ENCODE data around the gene CLDN12.
A peak's percentile ranks its signal among the peaks of the same experiment; 100 is the strongest.

Gene CLDN12
- 1.3 to 4.7 (median 1.9) reads per million in 4 experiments for total RNA-seq

DNA sequence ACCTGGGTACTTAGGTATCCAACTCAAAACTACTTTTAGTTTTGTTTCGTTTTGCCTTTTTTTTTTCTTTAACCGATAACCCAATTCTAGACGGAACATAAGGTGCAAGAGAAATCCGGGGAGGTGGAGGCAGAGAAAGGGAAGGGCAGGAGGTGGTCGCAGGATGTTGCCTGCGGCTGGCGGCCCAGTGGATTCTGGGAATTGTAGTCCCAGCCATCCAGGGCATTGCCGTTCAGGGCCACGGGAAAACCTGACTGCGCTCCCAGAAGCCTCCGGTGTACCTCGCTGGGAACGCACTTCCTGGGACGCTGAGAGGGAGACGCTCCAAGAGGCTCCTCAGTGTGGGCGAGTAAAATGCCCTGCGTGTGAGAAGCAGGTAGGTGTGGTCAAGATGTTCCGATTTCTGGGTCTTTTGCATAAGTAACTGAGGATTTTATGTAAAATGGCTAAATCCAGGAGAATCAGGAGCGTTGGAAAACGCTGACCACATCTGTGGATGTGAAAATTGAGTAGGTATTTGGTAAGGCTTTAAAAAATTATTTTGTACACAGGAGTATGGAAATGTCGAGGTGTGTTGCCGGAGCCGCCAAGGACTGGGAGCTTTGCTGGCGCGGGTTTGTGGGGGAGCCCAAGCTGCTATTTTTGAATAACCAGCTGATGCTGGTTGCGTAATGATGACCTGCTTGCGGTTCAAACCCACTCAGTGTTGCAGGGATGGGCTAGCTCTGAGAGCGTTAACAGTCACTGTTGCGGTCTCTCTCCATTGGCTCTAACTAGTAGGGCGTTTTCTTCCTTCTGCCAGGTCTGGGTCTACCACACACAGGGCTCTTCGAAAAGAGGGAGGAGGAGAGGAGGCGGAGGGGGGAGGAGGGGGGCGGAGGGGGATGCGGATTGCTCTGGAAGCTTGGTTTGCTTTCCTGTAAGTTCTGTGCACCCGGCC, at the start of gene CLDN12:
CLDN12 (plus strand) TSS at position 288 of the 940 bp plus-strand sequence. CDS start 9,216 bp downstream, outside the sequence.
- DNase-seq, result peak; percentile 56

DNA sequence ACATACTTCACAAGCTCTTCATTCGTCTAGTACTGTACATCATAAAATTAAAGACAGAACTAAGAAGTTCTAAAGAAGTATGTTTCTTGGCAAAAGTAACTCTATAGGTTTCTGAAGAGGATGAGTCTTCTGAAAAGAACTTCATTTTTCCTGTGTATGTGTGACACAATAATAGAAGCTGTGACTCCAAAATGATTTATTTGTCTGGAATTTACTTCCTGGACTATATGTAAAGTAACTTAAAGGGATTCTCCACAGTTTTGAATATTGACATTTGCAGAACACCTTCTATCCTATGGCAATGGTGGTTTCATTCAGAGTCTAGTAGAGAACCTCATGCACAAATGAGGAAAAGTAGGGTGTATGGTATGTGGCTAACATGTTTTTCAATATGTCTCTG, 19.8 kb upstream of the CLDN12 start:
- no peak for DNase-seq

DNA sequence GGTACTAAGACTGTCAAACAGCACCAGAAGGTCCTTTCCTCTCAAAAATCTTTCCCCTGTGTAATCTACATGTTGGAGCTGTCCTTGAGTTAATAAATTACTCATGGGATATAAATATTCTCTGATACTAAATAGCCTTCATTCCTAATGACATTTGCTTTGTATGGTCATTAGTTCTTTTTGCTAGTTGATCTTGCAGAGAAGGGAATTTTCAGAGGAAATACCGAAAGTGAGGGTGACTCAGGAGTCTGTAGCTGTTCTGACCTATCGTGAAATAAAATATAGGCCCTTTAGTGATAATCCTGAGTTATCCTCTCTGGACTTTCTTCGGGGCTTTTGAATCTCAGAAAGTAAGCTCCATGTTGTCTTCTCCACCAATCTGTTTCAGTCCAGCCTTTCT, 19.4 kb upstream of the CLDN12 start:
- no peak for DNase-seq

DNA sequence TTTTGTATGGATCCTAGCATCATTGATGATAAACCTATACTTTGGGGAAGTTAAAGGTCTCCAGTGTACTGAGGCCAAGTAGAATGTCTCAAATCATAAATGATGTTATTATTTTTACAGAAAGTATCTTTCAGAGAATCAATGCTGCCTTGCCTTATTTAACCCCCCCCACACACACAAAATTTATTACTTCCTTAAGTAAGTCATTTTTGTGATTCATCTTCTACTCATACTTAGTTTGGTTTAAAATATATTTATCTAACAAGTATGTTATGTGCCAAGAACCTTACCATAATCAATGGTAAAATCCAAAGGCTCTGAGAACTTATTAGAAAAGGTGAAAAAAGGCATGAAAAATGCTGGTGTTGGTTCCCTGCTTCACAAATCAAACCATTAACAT, 18.8 kb upstream of the CLDN12 start:
- no peak for DNase-seq

DNA sequence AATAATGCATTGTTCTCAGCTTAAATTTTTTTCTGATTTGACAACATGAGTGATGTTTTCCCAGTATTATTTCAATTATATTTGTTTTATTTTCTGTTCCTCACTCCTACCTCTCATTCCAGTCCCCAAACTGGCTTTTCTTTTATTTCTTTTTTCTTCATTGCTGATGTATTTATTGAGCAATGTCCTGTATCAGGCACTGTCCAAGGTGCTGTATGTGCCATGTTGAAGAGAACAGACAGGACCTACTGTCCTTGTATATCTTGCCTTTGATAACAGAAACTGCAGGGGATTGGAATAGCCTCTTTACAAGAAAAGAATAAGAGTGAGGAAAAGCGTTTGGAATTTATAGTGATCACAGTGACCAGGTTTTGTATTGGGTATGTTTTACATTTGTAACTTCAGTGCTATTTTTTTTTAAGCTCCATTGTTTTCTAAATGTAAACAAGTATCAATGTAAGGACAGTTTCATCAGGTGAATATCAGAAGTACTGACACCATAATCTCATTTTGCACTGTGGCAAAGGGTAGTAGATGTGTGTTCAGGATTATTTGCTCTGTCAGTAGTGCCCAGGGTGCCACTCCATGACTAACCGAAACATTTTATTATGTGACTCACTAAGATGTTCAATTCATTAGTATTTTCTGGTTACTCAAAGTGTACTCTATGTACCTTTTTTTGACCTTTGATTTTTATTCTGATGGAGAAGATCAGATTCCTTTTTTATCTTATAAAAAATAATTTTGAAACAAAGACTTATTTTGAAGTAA, 15.6 kb upstream of the CLDN12 start:
- no peak for DNase-seq

DNA sequence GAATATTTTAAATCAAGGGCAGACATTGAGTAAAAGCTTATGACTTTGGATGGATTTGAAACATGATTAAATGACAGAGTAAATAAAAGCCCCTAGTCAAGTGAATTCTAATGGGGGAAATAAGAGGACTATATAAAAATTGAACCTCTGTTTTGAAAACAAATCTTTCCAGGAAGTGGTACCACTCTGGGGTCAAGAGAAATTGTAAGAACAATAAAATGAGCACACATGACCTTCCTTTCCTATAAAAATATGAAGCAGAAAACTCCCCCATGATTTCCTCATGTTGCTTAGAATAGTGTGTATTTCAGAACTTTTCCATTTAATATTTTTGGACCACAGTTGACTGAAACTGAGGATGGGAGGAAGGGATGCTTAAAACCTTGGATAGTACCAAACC, 12.3 kb upstream of the CLDN12 start:
- no peak for DNase-seq

DNA sequence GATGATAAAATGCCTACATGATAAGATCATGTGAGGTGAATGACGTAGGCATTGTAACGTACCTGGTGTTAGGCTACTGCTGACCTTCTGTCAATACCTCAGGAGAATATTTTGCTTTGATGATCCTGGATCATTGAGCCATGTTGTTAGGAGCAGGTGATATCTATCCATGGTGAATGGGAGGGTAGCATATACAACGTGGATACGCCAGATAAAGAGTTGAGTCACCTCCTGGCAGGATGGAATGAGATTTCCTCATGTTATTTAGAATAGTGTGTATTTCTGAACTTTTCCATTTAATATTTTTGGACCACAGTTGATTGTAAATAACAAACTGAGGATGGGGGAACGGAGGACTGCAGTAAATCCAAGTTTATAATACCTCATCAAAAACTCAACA, 11.8 kb upstream of the CLDN12 start:
- DNase-seq, result no peak

DNA sequence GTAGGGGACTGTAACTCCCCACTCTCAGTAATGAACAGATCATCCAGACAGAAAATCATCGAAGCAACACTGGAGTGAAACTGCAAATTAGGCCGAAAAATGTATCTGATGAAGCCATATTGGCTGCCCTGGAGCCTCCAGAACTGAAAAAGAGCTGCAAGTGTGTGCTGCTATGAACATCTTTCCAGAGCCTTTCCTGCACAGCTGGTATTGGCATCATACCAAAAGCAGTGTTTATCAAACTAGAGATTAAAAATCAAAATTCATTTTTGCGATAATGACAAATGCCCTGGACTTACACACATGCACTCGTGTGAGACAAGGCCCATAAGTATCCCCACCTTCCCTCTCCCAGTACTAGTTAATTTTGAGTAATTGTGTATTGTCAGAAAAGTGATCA, 6.8 kb upstream of the CLDN12 start:
- no peak for DNase-seq

DNA sequence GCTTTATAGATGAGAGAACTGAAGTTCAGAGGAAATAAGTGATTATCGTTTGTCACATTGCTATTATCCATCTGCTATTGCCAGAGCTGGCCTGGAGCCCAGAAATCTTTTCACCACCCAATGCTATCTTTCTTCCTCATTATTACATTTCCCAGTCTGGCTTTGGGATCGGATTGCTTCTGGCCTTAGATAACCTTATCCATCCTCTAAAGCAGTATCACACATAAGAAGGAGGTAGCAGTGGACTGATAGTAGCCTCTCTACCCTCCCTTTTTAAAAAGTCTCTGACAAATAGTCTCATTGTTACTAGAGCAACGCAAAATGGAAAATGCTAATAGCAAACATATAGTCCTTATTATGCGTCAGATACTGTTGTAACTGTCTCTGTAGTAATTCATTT, 1.3 kb upstream of the CLDN12 start:
- no peak for DNase-seq

DNA sequence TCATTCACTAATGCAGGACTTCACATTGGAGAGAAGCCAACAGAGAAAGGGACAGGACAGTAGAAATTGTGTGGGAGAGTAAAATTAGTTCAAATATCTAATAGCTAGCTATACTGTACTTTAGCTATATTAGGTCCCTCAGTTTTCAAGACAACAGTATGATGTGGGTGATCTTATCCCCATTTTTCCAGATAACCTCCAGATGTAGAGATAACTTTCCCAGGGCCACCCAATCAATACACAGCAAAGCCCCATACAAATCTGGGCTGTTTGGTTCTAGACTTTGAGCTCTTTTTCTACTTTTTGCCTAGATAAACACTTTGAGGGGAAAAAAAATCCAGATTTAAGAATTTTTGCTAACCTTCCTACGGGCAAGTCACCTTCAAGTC, 482 bp upstream of the CLDN12 start:
- DNase-seq, result no peak

DNA sequence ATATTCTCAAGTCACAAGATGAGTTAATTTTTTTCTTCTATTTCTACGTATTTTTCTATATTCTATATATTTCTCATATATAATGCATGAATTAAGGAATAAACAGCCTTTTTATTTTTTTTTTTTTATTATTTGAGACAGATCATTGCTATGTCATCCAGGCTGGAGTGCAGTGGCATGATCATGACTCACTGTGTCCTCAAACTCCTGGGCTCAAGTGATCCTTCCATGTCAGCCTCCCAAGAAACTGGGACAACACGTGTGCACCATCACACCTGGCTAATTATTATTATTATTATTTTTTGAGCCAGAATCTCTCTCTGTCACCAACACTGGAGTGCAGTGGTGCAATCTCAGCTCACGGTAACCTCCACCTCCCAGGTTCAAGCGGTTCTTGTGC, 1.5 kb downstream of the CLDN12 start:
- no peak for DNase-seq

DNA sequence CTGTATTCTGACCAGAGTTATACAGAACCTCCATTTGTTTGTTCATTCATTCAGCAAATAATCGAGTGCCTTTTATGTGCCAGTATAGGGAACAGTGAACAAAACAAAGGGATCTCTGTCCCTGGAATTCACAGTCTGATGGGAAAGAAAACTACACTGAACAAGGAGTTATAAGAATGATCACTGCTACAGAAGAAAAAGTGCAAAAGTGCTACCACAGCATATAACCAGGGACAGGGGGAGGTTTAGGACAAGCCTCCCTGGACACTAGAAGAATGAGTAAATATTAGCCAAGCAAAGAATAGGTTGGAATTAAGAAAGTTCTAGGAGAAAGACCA, 4.2 kb downstream of the CLDN12 start:
- no peak for DNase-seq

DNA sequence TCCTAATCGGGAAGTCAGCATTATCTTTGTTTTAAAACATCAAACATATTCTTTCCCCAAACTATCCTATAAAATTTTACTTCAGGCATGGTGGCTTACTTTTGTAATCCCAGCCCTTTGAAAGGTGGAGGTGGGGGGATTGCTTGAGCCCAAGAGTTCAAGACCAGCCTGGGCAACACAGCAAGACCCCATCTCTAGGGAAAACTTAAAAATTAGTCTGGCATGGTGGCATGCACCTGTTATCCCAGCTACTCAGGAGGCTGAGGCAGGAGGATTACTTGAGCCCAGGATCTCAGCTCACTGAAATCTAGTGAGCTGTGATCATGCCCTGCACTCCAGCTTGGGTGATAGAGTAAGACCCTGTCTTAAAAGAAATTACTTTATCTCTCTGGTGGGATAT, 4.9 kb downstream of the CLDN12 start:
- no peak for DNase-seq

DNA sequence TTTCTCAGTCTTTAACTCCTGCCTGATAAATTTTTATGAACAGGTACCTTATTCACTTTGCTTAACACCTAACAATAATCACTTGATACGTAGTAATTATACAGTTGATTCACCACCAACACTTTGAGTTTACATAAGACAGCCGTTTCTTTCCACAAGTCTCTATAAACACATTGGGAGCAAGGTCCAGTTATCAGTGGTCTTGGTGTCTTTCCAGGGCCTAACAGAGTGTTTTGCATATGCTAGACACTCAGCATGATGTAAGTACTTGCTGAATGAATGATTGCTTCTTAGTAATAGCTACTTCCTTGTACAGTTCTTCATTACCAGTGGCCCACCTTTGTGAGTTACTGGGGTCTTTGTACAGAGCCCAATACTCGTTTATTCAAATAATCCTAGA, 6.4 kb downstream of the CLDN12 start:
- no peak for DNase-seq

DNA sequence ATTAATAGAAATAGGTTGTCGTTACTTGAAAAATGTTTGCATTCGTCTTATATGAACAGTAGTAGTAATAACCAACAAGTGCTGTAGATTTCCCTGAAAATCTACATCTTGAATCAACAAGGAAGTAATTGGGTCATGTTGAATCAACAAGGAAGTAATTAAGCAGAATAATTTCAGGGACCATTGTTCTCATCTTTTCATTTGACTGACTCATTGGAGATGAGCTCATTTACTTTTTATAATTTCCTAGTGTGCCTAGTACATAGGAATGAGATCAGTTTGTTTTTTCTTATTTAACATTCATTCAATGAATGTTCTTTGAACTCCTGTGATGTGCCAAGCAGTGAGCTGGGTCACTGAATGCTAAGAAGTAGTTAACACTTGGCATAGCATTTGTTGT, 8.2 kb downstream of the CLDN12 start:
- no peak for DNase-seq

DNA sequence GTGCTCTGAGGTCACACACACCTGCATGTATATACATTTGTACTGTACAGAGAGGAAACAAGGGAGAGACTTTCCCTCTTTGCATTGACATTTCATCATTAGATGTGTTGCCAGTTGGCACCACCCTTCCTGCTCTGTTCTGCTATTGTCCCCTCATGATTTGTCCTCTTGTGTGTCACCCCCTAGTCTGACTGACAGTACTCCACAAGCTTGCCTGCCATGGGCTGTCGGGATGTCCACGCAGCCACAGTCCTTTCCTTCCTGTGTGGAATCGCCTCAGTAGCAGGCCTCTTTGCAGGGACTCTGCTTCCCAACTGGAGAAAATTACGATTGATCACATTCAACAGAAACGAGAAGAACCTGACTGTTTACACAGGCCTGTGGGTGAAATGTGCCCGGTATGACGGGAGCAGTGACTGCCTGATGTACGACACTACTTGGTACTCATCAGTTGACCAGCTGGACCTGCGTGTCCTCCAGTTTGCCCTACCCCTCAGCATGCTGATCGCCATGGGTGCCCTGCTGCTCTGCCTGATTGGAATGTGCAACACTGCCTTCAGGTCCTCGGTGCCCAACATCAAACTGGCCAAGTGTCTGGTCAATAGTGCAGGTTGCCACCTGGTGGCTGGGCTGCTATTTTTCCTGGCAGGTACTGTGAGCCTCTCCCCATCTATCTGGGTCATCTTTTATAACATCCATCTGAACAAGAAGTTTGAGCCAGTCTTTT, 9.4 kb downstream of the CLDN12 start:
- no peak for DNase-seq

DNA sequence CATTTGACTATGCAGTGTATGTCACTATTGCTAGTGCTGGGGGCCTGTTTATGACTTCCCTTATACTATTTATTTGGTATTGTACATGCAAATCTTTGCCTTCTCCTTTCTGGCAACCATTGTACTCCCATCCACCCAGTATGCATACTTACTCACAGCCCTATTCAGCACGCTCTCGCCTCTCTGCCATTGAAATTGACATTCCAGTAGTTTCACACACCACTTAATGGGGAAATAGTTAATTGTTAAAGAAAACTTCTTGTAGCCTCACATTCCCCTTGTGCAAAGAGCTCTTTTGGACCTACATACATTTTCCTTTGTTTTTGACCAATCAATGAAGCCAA, 9.9 kb downstream of the CLDN12 start:
- no peak for DNase-seq

DNA sequence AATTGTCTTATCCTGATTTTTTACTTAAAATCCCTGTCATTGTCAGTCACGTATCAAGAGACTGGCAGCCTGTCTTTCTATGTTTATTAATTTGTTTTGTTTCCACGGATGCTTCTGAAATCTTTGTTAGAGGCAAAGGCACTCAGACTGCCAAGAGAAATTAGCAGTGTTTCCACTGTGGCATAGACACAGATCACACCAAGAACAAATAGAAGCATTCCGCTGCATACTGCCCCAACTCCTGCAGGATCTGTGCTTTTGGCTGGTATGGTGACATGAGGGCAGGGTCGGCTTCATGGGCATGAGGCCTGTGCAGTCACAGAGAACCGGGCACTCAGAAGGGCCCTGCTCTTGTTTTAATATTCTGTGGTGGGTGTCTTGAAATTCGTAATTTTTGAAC, 18.4 kb downstream of the CLDN12 start:
- DNase-seq, result no peak

DNA sequence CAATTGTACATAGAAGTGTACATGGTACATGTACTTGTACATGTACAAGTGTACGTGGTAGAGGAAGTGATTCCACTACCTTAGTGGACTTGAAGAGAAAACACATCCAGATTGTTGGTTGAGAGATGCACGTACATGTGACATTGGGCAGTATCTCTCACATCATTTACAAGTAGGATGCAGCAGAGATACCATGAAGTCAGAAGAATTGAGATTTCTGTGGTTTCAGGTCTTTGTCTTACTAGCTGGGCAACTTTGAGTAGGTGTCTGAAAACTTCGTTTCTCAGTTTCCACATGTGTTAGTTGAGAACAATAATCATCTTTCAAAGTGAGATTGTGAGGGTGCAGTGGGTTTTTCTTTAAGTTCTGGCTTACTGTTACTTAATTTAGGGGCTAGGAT, 21.5 kb downstream of the CLDN12 start:
- DNase-seq, result no peak

DNA sequence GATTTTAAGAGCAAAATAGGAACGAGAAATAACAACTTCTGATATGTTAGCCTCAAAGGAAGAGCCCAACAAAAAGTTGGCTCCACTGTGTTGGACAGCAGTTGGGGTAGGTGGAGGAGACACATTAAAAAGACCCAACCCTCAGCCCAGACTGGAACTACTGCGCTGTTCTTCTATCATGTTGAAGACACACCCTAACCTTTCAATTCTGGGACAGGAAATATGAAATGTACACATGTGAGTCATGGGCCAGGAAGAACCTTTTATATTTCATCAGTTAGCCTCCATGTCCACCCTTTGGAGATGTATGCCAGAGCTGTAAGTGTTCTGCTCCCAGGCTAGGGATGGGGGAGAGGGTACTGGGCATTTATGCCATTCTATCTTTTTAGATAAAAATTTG, 22.1 kb downstream of the CLDN12 start:
- DNase-seq, result no peak

DNA sequence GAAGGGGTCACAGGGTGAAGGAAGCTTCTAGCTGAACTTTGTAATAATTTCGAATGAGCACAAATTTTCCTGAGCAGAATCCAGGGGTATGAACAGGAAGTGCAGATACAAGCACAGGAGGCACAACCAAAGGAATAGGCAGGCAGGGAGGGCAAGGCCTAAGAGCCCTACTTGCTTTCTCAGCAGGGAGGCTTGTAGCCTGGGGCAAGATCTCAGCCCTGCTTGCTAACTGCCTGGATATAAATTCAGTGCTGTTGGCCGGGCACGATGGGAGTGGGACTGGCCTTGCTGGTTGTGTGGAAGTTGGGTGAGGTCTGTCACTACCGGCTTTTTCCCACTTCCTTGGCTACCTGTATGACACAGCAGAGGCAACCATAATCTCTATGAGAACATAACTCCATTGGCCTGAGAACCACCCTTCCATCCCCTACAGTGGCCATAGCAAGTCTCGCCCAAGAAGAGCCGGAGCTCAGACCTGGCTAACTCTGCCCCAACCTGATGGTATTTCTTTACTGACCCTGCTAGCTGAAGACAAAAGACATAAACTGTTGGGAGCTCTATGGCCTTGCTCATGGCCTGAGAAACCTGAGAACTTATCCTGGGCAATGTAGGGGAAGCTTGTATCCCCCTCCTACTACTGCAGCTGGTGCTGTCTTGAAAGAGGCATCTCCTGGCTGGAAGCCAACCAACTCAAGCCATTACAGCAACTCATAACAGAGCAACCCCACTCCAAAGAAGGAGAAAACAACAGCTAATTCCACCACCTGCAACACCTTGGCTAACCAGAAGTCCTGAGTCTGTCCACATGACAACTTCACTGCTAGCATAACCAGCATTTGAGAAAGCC, 27.6 kb downstream of the CLDN12 start:
- no peak for DNase-seq

DNA sequence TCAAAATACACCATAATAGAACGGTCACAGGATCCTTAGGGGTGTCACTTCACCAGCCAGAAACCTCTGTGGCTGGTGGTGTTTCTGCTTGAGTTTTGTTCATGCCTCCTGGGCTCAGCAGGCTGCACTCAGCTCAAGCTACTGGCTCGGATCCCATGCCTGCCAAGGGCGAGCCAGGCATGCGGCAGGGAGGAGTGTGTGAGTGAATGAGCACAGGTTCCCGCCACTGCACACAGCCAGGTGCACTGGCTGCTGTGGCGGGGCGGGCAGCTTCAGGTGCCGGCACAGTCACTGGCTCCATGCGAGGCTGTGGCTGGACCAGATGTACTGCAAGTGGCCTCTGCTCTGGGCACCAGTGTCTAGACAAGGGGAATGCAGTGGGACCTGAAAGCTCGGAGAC, 29.5 kb downstream of the CLDN12 start:
- DNase-seq, result no peak

DNA sequence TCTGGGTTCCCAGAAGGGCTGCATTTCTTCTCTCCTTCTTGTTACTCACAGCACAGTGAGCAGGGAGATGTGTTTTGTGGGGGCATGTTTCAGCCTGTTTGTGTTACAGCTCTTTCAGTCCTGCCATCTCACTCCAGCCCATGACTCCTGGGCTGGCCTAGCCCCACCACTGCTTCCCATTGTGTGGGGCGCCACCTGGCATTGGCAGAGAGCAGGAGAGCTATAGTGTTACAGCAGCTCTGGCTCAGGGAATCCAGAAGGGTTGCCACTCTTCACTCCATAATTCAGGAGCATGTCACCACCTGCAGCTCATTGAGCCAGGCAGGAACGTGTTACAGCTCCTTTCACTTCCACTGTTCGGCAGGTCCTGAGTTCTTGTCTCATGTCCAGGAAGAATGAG, 30.0 kb downstream of the CLDN12 start:
- DNase-seq, result no peak

All from effector CD8-positive, alpha-beta T cell (primary cell).